ENCODE data around the gene PSTPIP1.

DNA sequence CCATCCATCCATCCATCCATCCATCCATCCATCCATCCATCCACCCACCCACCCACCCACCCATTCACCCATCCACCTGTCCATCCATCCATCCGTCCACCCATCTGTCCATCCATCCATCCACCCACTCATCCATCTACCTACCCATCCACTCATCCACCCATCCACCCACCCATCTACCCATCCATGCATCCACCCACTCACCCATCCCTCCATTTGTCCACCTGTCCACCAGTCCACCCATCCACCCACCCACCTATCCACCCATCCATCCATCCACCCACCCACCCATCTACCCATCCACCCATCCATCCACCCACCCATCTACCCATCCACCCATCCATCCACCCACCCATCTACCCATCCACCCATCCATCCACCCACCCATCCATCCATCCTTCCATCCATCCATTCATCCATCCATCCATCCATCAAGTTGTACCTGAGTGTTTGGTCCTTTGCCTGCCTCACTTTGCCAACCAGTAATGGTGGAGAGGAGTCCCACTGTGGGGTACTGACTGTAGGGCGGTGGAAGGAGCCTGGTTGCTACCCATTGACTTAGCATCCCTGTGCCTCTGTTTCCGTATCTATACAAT is 17.3 kb downstream of the PSTPIP1 start:
- TF ChIP-seq POLR2A (IDR thresholded peaks at IDR 0.05; ENCODE audit: low read depth, low read length) (no peak), CTCF (conservative IDR thresholded peaks at IDR 0.05; ENCODE audit: low read depth, low read length) (no peak), SMC3 (IDR thresholded peaks at IDR 0.05; ENCODE audit: low read depth, low read length) (no peak), MXI1 (IDR thresholded peaks at IDR 0.05; ENCODE audit: borderline replicate concordance, low read depth, low read length) (no peak), MAFK (IDR thresholded peaks at IDR 0.05; ENCODE audit: low read depth, low read length) (no peak), NFE2L2 (IDR thresholded peaks at IDR 0.05; ENCODE audit: low read depth, low read length) (no peak)
- TF ChIP-seq, protein P1, sequence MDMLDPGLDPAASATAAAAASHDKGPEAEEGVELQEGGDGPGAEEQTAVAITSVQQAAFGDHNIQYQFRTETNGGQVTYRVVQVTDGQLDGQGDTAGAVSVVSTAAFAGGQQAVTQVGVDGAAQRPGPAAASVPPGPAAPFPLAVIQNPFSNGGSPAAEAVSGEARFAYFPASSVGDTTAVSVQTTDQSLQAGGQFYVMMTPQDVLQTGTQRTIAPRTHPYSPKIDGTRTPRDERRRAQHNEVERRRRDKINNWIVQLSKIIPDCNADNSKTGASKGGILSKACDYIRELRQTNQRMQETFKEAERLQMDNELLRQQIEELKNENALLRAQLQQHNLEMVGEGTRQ (IDR thresholded peaks at IDR 0.05; ENCODE audit: low read depth, low read length): no peak
